HEK293 (cell line): ENCODE data around the gene CTNNA2.
A peak's percentile ranks its signal among the peaks of the same experiment; 100 is the strongest.

ENCODE experiments used
- CTCF ChIA-PET: fragments of 350-600 bp; formaldehyde crosslinking; extraction: SDS; loops from one replicate; lab custom pipeline; 2021; ENCODE audit warnings: antibody characterized with exemption; lab: Yijun Ruan, JAX
- POLR2A ChIA-PET: fragments of 300-600 bp; formaldehyde crosslinking; extraction: SDS; loops from one replicate; lab custom pipeline; 2020; ENCODE audit warnings: antibody characterized with exemption, inconsistent platforms; lab: Yijun Ruan, JAX
- H3K27ac ChIP-seq: fragments of 200-500 bp; sonication (Bioruptor generic); 2 replicates; pipeline ENCODE4 v1.5.1; 2014; ENCODE audit warnings: low read depth, low read length, control low read depth, inconsistent platforms; ENCODE audit errors: extremely low read depth
- H3K36me3 ChIP-seq, 2 experiments: fragments of 200-500 bp in 1 of 2; sonication (Bioruptor generic) in 1 of 2; 1 replicate in 1 of 2; 2 replicates in 1 of 2; pipeline ENCODE4 v1.5.1; 2014 to 2017; ENCODE audit warnings: inconsistent platforms in 2 of 2, low read length in 2 of 2; ENCODE audit not compliant: control insufficient read depth in 2 of 2, insufficient read depth in 1 of 2
- H3K4me1 ChIP-seq: fragments of 200-500 bp; sonication (Bioruptor generic); 2 replicates; pipeline ENCODE4 v1.5.1; 2014; ENCODE audit warnings: mild to moderate bottlenecking, low read length, inconsistent platforms; ENCODE audit not compliant: control insufficient read depth, insufficient read depth
- H3K4me3 ChIP-seq: 2 replicates; pipeline ENCODE4 v1.5.1; 2011; ENCODE audit warnings: low read depth, mild to moderate bottlenecking, control low read depth, low read length, moderate library complexity
- H3K9me3 ChIP-seq: fragments of 200-500 bp; sonication (Bioruptor generic); 2 replicates; pipeline ENCODE4 v1.5.1; 2014; ENCODE audit warnings: low read depth, low read length, inconsistent platforms; ENCODE audit not compliant: control insufficient read depth, insufficient read depth
- BCL11A ChIP-seq: fragments of 450-650 bp; formaldehyde crosslinking; IDR thresholded peaks from 2 replicates; pipeline ENCODE4 v1.5.1; 2016; ENCODE audit warnings: low read depth, missing biosample characterization, missing genetic modification characterization
- GFI1B ChIP-seq: fragments of 450-650 bp; formaldehyde crosslinking; IDR thresholded peaks from 2 replicates; pipeline ENCODE4 v1.5.1; 2016; ENCODE audit warnings: missing biosample characterization, missing genetic modification characterization
- GLIS2 ChIP-seq: fragments of 450-650 bp; formaldehyde crosslinking; IDR thresholded peaks from 2 replicates; pipeline ENCODE4 v1.5.1; 2016; ENCODE audit warnings: missing biosample characterization, missing genetic modification characterization
- HOXA7 ChIP-seq: sonication (generic); formaldehyde crosslinking; IDR thresholded peaks from 2 replicates; pipeline ENCODE4 v1.8.1; 2022; ENCODE audit warnings: missing genetic modification reagents, borderline replicate concordance
- KLF1 ChIP-seq: fragments of 450-650 bp; formaldehyde crosslinking; IDR thresholded peaks from 2 replicates; pipeline ENCODE4 v1.5.1; 2016; ENCODE audit warnings: missing biosample characterization, missing genetic modification characterization
- MZF1 ChIP-seq: fragments of 450-650 bp; formaldehyde crosslinking; IDR thresholded peaks from 2 replicates; pipeline ENCODE4 v1.5.1; 2017; ENCODE audit warnings: missing biosample characterization, missing genetic modification characterization, borderline replicate concordance
- SP2 ChIP-seq: fragments of 450-650 bp; formaldehyde crosslinking; IDR thresholded peaks from 2 replicates; pipeline ENCODE4 v1.5.1; 2016; ENCODE audit warnings: missing biosample characterization, missing genetic modification characterization
- SP3 ChIP-seq: fragments of 450-650 bp; formaldehyde crosslinking; IDR thresholded peaks from 2 replicates; pipeline ENCODE4 v1.5.1; 2016; ENCODE audit warnings: missing biosample characterization, missing genetic modification characterization
- ZBTB44 ChIP-seq: fragments of 450-650 bp; IDR thresholded peaks from 2 replicates; pipeline ENCODE4 v1.5.1; 2018; ENCODE audit warnings: missing biosample characterization, mild to moderate bottlenecking, missing genetic modification characterization
- ZNF121 ChIP-seq: fragments of 450-650 bp; formaldehyde crosslinking; IDR thresholded peaks from 2 replicates; pipeline ENCODE4 v1.5.1; 2016; ENCODE audit warnings: missing biosample characterization, missing genetic modification characterization
- ZNF155 ChIP-seq: fragments of 450-650 bp; formaldehyde crosslinking; IDR thresholded peaks from 2 replicates; pipeline ENCODE4 v1.5.1; 2016; ENCODE audit warnings: missing biosample characterization, missing genetic modification characterization
- ZNF223 ChIP-seq: fragments of 450-650 bp; formaldehyde crosslinking; IDR thresholded peaks from 2 replicates; pipeline ENCODE4 v1.5.1; 2016; ENCODE audit warnings: missing biosample characterization, missing genetic modification characterization
- ZNF266 ChIP-seq: fragments of 450-650 bp; formaldehyde crosslinking; IDR thresholded peaks from 2 replicates; pipeline ENCODE4 v1.5.1; 2016; ENCODE audit warnings: missing biosample characterization, missing genetic modification characterization, low read depth
- ZNF341 ChIP-seq: fragments of 450-650 bp; formaldehyde crosslinking; IDR thresholded peaks from 2 replicates; pipeline ENCODE4; 2016; ENCODE audit warnings: low read depth, missing biosample characterization, missing genetic modification characterization
- ZNF350 ChIP-seq: fragments of 450-650 bp; formaldehyde crosslinking; IDR thresholded peaks from 2 replicates; pipeline ENCODE4 v1.5.0; 2017; ENCODE audit warnings: missing biosample characterization, mild to moderate bottlenecking, missing genetic modification characterization
- ZNF501 ChIP-seq: fragments of 450-650 bp; formaldehyde crosslinking; IDR thresholded peaks from 2 replicates; pipeline ENCODE4 v1.5.1; 2016; ENCODE audit warnings: missing biosample characterization, missing genetic modification characterization
- ZNF514 ChIP-seq: fragments of 450-650 bp; formaldehyde crosslinking; IDR thresholded peaks from 2 replicates; pipeline ENCODE4 v1.5.1; 2016; ENCODE audit warnings: missing biosample characterization, missing genetic modification characterization
- ZNF544 ChIP-seq: fragments of 450-650 bp; formaldehyde crosslinking; IDR thresholded peaks from 2 replicates; pipeline ENCODE4 v1.5.0; 2017; ENCODE audit warnings: missing biosample characterization, missing genetic modification characterization
- ZNF561 ChIP-seq: fragments of 450-650 bp; IDR thresholded peaks from 2 replicates; pipeline ENCODE4 v1.5.1; 2018; ENCODE audit warnings: missing biosample characterization, missing genetic modification characterization, borderline replicate concordance
- ZNF610 ChIP-seq: fragments of 450-650 bp; formaldehyde crosslinking; IDR thresholded peaks from 2 replicates; pipeline ENCODE4 v1.5.1; 2016; ENCODE audit warnings: missing biosample characterization, missing genetic modification characterization, borderline replicate concordance
- ZNF626 ChIP-seq: fragments of 450-650 bp; sonication (Bioruptor Pico); formaldehyde crosslinking; IDR thresholded peaks from 2 replicates; pipeline ENCODE4 v1.5.1; 2018; ENCODE audit warnings: missing biosample characterization, missing genetic modification characterization, inconsistent platforms
- ZNF654 ChIP-seq: fragments of 450-650 bp; formaldehyde crosslinking; IDR thresholded peaks from 2 replicates; pipeline ENCODE4 v1.5.1; 2016; ENCODE audit warnings: low read depth, missing biosample characterization, missing genetic modification characterization
- ZNF785 ChIP-seq: fragments of 450-650 bp; formaldehyde crosslinking; IDR thresholded peaks from 2 replicates; pipeline ENCODE4 v1.5.1; 2016; ENCODE audit warnings: missing biosample characterization, missing genetic modification characterization
- ZSCAN30 ChIP-seq: fragments of 450-650 bp; IDR thresholded peaks from 2 replicates; pipeline ENCODE4 v1.5.1; 2018; ENCODE audit warnings: missing biosample characterization, mild to moderate bottlenecking, missing genetic modification characterization, moderate library complexity
- ZSCAN4 ChIP-seq: fragments of 450-650 bp; formaldehyde crosslinking; IDR thresholded peaks from 2 replicates; pipeline ENCODE4 v1.5.1; 2017; ENCODE audit warnings: missing biosample characterization, missing genetic modification characterization
- TF ChIP-seq, protein P1 (sequence below): fragments of 450-650 bp; formaldehyde crosslinking; IDR thresholded peaks from 2 replicates; pipeline ENCODE4 v1.5.1; 2016; ENCODE audit warnings: missing biosample characterization, missing genetic modification characterization
- TF ChIP-seq, protein P2 (sequence below): fragments of 450-650 bp; formaldehyde crosslinking; IDR thresholded peaks from 2 replicates; pipeline ENCODE4 v1.5.1; 2016; ENCODE audit warnings: missing biosample characterization, missing genetic modification characterization

CTNNA2 gene

GRCh38 chr2:80073134-80073561, 560.3 kb downstream of the CTNNA2 start:
- CTCF ChIA-PET, result interaction anchor here (0.6 to 3.0 kb wide), 11 partner anchors 14 to 317 kb away, joined by 3 to 17 read pairs (median 3); no protein-coding TSS in a partner anchor
- no peaks in the 10 kb centered on the region for H3K36me3 ChIP-seq
- H3K27ac ChIP-seq, result no peak overlapping the region
- H3K4me1 ChIP-seq, result no peaks in the 10 kb centered on the region
- H3K9me3 ChIP-seq, result no peaks in the 10 kb centered on the region
- TF ChIP-seq ZNF654 (tag by site-specific recombination), result peak; percentile 45
- TF ChIP-seq ZNF155 (tag by site-specific recombination), result no peak
- POLR2A ChIA-PET, result no interaction called here
- H3K4me3 ChIP-seq, result no peak overlapping the region

GRCh38 chr2:80074321-80075070, 561.6 kb downstream of the CTNNA2 start:
- POLR2A ChIA-PET, result no interaction called here
- Histone ChIP-seq H3K4me1 (no peaks in the 10 kb centered on the region), H3K27ac (no peak overlapping the region), H3K36me3 (no peaks in the 10 kb centered on the region), H3K4me3 (no peak overlapping the region)
- no peak for TF ChIP-seq ZNF350 (tag by site-specific recombination)
- TF ChIP-seq ZNF785 (tag by site-specific recombination), result no peak
- no peak for TF ChIP-seq KLF1 (tag by site-specific recombination)
- TF ChIP-seq GFI1B (tag by site-specific recombination), result no peak
- TF ChIP-seq ZNF341 (tag by site-specific recombination), result no peak
- TF ChIP-seq ZNF626 (tag by site-specific recombination), result no peak
- TF ChIP-seq ZSCAN4 (tag by site-specific recombination), result no peak
- TF ChIP-seq ZNF561, result no peak
- no peak for TF ChIP-seq GLIS2
- TF ChIP-seq ZNF266 (tag by site-specific recombination), result no peak
- TF ChIP-seq, protein P1, sequence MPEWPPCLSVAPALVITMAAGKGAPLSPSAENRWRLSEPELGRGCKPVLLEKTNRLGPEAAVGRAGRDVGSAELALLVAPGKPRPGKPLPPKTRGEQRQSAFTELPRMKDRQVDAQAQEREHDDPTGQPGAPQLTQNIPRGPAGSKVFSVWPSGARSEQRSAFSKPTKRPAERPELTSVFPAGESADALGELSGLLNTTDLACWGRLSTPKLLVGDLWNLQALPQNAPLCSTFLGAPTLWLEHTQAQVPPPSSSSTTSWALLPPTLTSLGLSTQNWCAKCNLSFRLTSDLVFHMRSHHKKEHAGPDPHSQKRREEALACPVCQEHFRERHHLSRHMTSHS (tag by site-specific recombination), result no peak
- no peak for TF ChIP-seq SP3 (tag by site-specific recombination)
- TF ChIP-seq, all 188 proteins: peak for 0
- CTCF ChIA-PET, result interaction anchor here (0.6 to 3.0 kb wide), 8 partner anchors 14 to 724 kb away, joined by 3 to 17 read pairs (median 4); no protein-coding TSS in a partner anchor
- no peaks in the 10 kb centered on the region for H3K9me3 ChIP-seq

DNA sequence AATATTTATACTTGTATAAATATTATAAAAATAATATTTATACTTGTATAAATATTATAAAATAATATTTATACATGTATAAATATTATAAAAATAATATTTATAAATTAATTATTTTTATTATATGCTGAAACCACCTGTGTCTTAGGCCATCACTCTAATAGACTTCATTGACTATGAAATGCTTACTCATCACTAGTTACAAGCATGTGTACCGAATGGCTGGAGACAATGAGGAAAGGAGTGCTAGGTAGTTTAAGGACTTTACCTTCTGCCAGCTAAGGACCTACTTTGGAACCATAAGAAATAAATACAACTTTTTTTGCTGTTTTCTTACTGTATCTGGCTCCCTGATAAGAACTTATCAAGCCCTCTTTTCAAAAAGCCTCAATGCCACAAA, 562.9 kb downstream of the CTNNA2 start:
- H3K9me3 ChIP-seq, result no peaks in the 10 kb centered on the region
- POLR2A ChIA-PET, result no interaction called here
- no peak overlapping the region for H3K4me3 ChIP-seq
- no peaks in the 10 kb centered on the region for H3K4me1 ChIP-seq
- no peak overlapping the region for H3K27ac ChIP-seq
- no peaks in the 10 kb centered on the region for H3K36me3 ChIP-seq
- CTCF ChIA-PET, result interaction anchor here (1.9 kb wide), 1 partner anchor 163 kb away, joined by 5 read pairs; no protein-coding TSS in a partner anchor
- TF ChIP-seq ZNF514 (tag by site-specific recombination) (no peak), ZNF544 (tag by site-specific recombination) (no peak), ZSCAN30 (tag by site-specific recombination) (no peak), ZBTB44 (no peak), MZF1 (tag by site-specific recombination) (no peak), ZNF223 (tag by site-specific recombination) (no peak), ZNF121 (tag by site-specific recombination) (no peak), SP2 (no peak), ZNF610 (tag by site-specific recombination) (no peak), ZNF501 (tag by site-specific recombination) (no peak), HOXA7 (CRISPR knock-in tag) (no peak), BCL11A (no peak)
- TF ChIP-seq, protein P2, sequence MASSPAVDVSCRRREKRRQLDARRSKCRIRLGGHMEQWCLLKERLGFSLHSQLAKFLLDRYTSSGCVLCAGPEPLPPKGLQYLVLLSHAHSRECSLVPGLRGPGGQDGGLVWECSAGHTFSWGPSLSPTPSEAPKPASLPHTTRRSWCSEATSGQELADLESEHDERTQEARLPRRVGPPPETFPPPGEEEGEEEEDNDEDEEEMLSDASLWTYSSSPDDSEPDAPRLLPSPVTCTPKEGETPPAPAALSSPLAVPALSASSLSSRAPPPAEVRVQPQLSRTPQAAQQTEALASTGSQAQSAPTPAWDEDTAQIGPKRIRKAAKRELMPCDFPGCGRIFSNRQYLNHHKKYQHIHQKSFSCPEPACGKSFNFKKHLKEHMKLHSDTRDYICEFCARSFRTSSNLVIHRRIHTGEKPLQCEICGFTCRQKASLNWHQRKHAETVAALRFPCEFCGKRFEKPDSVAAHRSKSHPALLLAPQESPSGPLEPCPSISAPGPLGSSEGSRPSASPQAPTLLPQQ, result no peak
